MM.1S (cell line): ENCODE results near the gene BCO1.

Source experiments
- EZH2 ChIP-seq: fragments of 300-600 bp; sonication (generic); optimal IDR thresholded peaks from 2 replicates; pipeline ENCODE3; 2017; ENCODE audit warnings: low read depth, mild to moderate bottlenecking, antibody characterized with exemption, low read length, mixed read lengths
- TF ChIP-seq, protein P1 (sequence below): fragments of 300-600 bp; sonication (generic); IDR thresholded peaks from 2 replicates; pipeline ENCODE4 v1.5.1; 2016; ENCODE audit warnings: antibody characterized with exemption, low read length, mixed read lengths

DNA sequence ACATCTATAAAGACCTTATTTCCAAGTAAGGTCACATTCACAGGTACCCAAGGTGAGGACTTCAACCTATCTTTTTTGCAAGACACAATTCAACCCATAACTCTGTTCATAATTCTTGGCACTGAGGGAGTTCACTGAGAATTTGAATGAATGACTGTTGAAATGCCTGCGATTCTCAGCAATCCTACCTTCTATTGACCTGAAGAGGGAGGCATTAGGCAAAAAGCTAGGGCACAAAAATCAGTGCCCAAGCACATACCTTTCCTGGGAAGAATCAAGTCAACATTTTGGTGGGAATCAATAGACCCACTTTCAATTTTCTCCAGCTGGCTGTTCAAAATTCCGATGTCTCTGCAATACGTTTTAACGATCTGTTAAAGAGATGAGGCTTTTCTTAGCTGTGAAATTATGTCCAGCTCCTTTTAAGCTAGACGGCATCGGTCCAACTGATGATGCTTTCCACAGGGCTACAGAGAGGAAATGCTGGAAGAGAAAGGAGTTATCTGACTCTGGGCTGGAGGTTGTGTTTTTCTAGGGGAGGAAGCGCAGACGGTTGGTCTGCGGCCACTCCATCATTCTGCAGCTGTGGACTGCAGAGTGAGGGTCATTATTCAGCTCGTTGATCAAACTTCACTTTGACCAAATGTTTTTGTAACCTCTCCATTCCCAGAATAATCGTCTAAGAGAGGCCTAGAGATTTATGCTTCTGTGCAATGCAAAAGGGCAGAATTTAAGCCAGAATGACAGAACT is 25.2 kb downstream of the BCO1 start:
- TF ChIP-seq, protein P1, sequence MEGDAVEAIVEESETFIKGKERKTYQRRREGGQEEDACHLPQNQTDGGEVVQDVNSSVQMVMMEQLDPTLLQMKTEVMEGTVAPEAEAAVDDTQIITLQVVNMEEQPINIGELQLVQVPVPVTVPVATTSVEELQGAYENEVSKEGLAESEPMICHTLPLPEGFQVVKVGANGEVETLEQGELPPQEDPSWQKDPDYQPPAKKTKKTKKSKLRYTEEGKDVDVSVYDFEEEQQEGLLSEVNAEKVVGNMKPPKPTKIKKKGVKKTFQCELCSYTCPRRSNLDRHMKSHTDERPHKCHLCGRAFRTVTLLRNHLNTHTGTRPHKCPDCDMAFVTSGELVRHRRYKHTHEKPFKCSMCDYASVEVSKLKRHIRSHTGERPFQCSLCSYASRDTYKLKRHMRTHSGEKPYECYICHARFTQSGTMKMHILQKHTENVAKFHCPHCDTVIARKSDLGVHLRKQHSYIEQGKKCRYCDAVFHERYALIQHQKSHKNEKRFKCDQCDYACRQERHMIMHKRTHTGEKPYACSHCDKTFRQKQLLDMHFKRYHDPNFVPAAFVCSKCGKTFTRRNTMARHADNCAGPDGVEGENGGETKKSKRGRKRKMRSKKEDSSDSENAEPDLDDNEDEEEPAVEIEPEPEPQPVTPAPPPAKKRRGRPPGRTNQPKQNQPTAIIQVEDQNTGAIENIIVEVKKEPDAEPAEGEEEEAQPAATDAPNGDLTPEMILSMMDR: no peak
- no peak for TF ChIP-seq EZH2
